ENCODE measurements around the gene MED9. TPM values are rescaled to one million over a fixed set of nuclear protein-coding genes. Genes with fewer than 3 reads are reported as not detected.

Gene MED9
- total RNA-seq, 1 donor from 2014 or later: 20.1 TPM

- DNase-seq (ENCODE audit: low spot score in 2 of 2, unreplicated experiment in 2 of 2): no peak
- no peaks in the 10 kb centered on the region for H3K9me3 Mint-ChIP-seq
- no peaks in the 10 kb centered on the region for H3K4me1 Mint-ChIP-seq
- H3K36me3 Mint-ChIP-seq: no peaks in the 10 kb centered on the region
- H3K27ac Mint-ChIP-seq: no peak overlapping the region
- TF ChIP-seq CTCF (IDR thresholded peaks at IDR 0.05; ENCODE audit: unreplicated experiment): no peak
- no peak overlapping the region for H3K4me3 Mint-ChIP-seq
- peaks cover 21% of the 10 kb centered on the region for H3K27me3 Mint-ChIP-seq (ENCODE audit: low read depth)
Observed at GRCh38 chr17:17435323-17435722, 41.5 kb upstream of the MED9 start.

GRCh38 chr17:17437461-17437860 is 39.3 kb upstream of the MED9 start:
- TF ChIP-seq CTCF (IDR thresholded peaks at IDR 0.05; ENCODE audit: unreplicated experiment): no peak
- H3K4me1 Mint-ChIP-seq: no peaks in the 10 kb centered on the region
- H3K27me3 Mint-ChIP-seq (ENCODE audit: low read depth): peaks cover 19% of the 10 kb centered on the region
- no peak overlapping the region for H3K4me3 Mint-ChIP-seq
- no peaks in the 10 kb centered on the region for H3K36me3 Mint-ChIP-seq
- no peaks in the 10 kb centered on the region for H3K9me3 Mint-ChIP-seq
- no peak for DNase-seq (ENCODE audit: low spot score in 2 of 2, unreplicated experiment in 2 of 2)
- H3K27ac Mint-ChIP-seq: no peak overlapping the region

GRCh38 chr17:17437893-17438292 is 38.9 kb upstream of the MED9 start:
- H3K4me1 Mint-ChIP-seq: no peaks in the 10 kb centered on the region
- H3K27me3 Mint-ChIP-seq (ENCODE audit: low read depth): peaks cover 14% of the 10 kb centered on the region
- no peak for TF ChIP-seq CTCF (IDR thresholded peaks at IDR 0.05; ENCODE audit: unreplicated experiment)
- H3K27ac Mint-ChIP-seq: no peak overlapping the region
- H3K9me3 Mint-ChIP-seq: no peaks in the 10 kb centered on the region
- DNase-seq (ENCODE audit: low spot score in 2 of 2, unreplicated experiment in 2 of 2): no peak
- H3K36me3 Mint-ChIP-seq: no peaks in the 10 kb centered on the region
- H3K4me3 Mint-ChIP-seq: no peak overlapping the region

GRCh38 chr17:17440010-17440843 is 36.6 kb upstream of the MED9 start:
- no peak overlapping the region for H3K27ac Mint-ChIP-seq
- no peaks in the 10 kb centered on the region for H3K36me3 Mint-ChIP-seq
- no peaks in the 10 kb centered on the region for H3K9me3 Mint-ChIP-seq
- DNase-seq (ENCODE audit: low spot score in 2 of 2, unreplicated experiment in 2 of 2): no peak
- no peak overlapping the region for H3K4me3 Mint-ChIP-seq
- no peaks in the 10 kb centered on the region for H3K27me3 Mint-ChIP-seq (ENCODE audit: low read depth)
- no peaks in the 10 kb centered on the region for H3K4me1 Mint-ChIP-seq
- peak; percentile 59 for TF ChIP-seq CTCF (IDR thresholded peaks at IDR 0.05; ENCODE audit: unreplicated experiment)

GRCh38 chr17:17440938-17441675 is 35.7 kb upstream of the MED9 start:
- no peak for DNase-seq (ENCODE audit: low spot score in 2 of 2, unreplicated experiment in 2 of 2)
- Mint-ChIP-seq H3K27me3 (ENCODE audit: low read depth) (no peaks in the 10 kb centered on the region), H3K36me3 (no peaks in the 10 kb centered on the region), H3K4me3 (no peak overlapping the region), H3K4me1 (peaks cover 1% of the 10 kb centered on the region), H3K27ac (no peak overlapping the region), H3K9me3 (no peaks in the 10 kb centered on the region)
- TF ChIP-seq CTCF (IDR thresholded peaks at IDR 0.05; ENCODE audit: unreplicated experiment): no peak
